CD4-positive, alpha-beta T cell treated with Interleukin-6 at 100 ng/mL for 8 hours (primary cell): Measurements from ENCODE around the gene DCANP1.
"Not testable (repeated sequence)": the region's sequence is repeated elsewhere in the genome, so short reads cannot be mapped to it uniquely, and the experiment has no call there.

Experiments
- DNase-seq: peaks from one replicate; pipeline ENCODE4 v3.0.0-alpha.2; 2020; ENCODE audit warnings: mixed read lengths, low spot score

The DCANP1 gene

GRCh38 chr5:135447298-135447929 is at the start of gene DCANP1:
DCANP1 (minus strand) TSS chr5:135447348; CDS start chr5:135447108, 240 bp downstream.
- DNase-seq, result no peak

GRCh38 chr5:135495531-135495930 is 48.4 kb upstream of the DCANP1 start:
- DNase-seq, result not testable (repeated sequence)

GRCh38 chr5:135494196-135494595 is 47.0 kb upstream of the DCANP1 start:
- DNase-seq, result no peak

- DNase-seq, result no peak
These were observed 46.4 kb upstream of the DCANP1 start for GRCh38 chr5:135493406-135494180.

GRCh38 chr5:135492319-135492626 is 45.1 kb upstream of the DCANP1 start:
- no peak for DNase-seq

DNA sequence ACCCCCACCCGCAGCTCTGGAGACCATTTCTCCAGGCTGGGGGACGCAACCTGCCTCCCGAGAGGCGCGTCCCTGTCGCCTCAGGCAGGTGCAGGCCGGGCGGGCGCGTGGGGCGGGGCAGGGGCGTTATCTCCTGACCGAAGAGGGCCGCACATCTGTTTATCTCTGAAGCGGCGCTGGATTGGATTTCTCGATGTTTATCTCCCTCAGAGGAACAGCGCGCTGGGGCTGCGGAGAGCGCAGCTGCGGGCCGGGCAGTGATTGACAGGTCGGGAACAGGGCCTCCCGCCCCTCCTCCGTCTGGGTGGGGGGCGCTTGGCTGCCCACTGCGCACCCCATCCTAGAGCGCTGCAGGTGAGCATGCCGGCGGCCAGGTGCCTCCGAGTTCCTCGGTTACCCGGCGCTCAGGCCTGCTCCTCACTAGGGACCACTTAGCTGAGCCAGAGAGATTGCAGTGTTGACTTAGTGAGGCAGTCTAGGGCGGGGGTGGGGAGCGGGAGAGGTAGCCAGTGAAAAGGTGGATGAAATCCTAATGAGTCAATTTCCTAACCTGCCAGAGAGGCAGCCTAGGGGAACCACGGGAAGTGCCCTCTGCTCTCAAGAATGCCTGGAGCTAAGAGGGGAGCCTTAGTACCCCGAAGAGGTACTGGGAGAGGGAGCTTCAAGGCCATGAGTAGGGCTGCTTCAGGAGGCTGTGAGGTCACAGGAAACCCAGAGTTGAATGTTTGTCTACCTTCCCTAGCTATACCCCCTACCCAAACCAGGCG is 44.6 kb upstream of the DCANP1 start:
- no peak for DNase-seq

DNA sequence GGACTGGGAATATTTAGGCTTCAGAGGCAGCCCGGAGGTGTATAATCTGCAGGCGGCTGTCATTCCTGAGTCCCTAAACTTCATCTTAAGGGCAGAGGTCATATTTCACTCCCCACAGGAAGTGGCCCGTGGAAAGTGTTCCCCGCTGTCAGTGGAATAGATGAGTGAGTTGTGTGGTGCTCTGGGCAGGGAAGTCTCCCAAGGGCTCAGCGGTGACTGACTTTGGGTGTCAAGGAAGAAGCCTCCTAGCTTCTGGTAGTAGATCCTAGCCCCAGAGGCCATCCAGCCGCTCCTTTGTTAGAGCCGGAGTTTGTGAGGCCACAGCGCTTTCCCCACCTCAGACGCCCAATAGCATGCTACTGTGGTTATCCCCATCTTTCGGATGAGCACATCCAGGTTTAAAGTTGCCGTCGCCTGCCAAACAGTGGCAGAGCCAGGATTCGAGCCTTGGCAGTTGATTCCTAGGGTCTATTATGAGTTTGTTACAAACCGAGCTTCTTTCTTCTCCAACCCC is 43.9 kb upstream of the DCANP1 start:
- no peak for DNase-seq

DNA sequence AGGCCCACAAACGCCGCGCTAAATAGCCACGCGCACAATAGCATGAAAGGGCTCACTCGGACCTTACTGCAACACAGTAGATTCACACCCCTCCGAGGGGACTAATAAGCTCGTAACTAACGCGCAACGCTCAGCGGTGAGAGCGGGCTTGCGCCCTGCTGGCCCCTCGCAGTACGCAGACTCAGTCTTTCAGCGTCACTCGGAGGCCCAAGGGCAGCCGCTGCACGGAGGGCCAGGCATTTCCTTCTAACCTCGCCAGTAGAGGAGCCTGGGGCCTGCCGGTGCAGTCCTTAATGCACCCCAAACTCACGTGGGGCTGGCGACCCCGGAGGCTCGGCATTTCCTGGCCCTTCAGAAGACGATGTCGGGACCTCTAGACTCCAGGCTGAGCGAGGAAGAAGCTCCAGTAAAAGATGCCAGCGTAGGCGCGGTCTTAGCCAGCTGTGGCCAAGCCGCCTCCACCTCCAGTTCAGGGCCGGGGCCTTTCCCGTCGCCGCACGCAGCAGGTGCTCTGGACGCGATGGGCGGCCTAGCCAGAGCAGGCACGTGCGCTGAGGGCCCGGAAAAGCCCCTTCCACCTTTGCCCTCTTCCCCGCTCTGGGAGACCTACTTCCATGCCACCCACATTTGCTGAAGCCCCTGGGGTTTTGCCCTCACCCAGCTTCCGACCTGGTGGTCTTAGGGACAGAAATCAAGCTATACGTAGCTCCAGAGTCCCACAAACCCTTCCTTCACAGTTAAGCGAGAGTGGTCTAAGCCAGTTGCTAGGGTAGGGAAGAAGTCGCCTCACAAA is 43.3 kb upstream of the DCANP1 start:
- DNase-seq, result no peak

- DNase-seq, result no peak
These were observed 42.5 kb upstream of the DCANP1 start for GRCh38 chr5:135489466-135490244.

GRCh38 chr5:135488727-135489465 is 41.7 kb upstream of the DCANP1 start:
- DNase-seq, result no peak

DNA sequence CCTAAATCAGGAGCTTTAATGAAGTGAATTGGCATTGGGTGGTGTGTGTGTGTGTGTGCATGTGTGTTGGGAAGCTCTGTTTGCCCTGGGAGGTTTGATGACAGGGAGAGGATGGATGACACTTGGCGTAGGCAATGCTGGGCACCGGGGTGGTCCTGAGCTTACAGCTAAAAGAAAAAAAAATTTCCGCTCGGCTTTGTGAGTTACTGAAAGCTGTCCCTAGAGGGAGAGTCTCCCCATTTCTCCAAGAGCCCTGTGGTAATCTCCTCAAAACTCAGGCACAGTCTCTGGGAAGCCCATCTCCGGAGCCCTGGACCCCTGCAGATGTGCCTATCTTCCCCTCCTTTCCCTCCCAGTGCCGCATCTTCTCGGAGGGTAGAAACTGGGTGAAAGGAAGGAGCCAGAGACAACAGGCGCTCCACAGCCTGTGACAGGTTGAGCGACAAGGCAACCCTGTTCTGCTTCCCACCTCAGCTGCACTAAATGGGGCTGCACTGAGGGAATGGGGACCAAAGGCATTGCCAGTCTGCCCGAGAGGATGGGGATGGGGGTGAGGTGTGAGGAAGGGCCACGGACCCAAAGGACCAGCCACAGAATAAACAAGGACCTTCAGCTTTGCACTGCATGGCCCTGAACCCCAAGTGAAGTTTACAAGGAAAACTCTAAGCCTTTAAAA is 40.8 kb upstream of the DCANP1 start:
- DNase-seq, result no peak

GRCh38 chr5:135487037-135487395 is 39.9 kb upstream of the DCANP1 start:
- DNase-seq, result no peak

DNA sequence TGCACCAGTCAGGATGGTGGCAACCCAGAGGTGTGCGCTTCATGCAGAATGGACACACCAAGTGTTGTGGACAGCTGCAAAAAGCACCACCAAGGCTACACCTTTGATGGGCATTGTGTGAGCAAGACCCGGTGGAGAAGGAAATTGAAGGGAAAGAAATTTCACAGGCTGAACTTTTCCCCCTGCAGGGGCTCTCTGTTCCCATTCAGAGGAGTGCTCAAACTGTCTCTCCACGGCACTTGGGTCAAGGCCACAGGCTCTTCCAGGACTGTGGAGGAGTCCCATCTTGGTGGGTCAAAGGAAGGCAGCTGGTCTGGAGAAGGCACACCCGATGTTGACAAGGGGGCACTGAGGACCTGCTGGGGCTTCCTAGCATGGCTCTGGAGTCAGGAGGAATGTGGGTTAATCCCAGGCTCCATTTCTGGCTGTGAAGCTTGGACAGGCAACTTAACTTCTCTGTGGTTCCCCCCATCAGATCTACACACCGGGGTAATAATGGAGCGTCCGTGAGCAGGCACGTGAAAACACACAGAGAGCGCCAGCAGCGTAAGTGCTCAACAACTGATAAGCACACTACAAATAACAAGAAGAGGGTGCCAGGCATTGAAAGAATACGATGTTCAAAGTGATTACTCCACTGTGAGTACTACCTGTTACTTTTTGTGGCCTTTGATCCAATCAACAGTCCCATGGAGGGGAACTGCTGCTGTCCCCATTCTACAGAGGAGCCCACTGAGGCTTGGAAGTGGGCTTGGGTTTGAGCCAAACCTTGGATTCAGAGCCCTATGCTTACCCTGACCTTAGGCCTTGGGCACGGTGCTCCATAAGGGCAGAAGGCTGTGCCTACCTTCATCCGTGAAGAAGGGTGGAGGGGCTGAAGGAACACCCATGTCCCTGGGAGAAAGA is 39.2 kb upstream of the DCANP1 start:
- DNase-seq, result no peak

- DNase-seq, result no peak
These were observed 37.5 kb upstream of the DCANP1 start for GRCh38 chr5:135484674-135485086.

DNA sequence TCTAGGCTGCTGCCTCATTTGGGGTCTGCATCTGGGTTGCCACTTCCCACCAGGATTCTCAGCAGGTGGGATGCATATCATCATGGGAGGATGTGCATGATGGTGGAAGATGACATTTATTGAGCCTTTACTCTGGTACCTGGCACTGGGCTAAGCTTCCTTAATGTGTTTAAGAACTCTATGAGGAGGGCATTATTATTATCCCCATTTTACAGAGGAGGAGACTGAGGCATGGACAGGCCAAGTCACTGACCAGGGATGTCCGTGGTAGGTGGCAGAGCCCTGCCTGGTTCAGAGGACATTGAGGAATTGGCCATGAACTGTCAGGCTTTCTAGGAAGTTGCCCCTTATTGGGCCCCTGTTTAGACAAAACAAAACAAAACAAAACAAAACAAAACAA is 36.1 kb upstream of the DCANP1 start:
- no peak for DNase-seq

GRCh38 chr5:135482381-135482933 is 35.3 kb upstream of the DCANP1 start:
- DNase-seq, result no peak

GRCh38 chr5:135481909-135482311 is 34.8 kb upstream of the DCANP1 start:
- no peak for DNase-seq

DNA sequence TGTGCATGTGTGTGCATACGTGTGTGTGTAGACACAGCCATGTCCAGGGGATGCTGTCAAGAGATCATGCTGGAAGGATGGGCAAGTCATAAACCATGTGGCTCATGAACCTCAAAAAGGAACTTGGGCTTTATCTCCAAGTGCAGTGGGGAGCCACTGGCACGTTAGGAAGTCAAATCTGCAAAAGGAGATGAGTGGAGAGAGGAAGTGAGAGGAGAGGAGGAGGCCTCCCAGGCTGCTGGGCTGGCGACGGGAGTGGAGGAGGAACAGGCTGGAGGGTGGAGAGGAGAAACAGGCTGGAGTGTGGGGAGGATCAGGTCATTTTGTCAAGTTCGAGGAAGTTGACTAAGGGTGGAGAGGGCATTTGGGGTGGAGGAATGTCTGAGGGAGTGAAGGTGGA is 34.2 kb upstream of the DCANP1 start:
- no peak for DNase-seq

GRCh38 chr5:135480511-135480910 is 33.4 kb upstream of the DCANP1 start:
- no peak for DNase-seq
